Measurements from ENCODE around the gene KCNS1. TPM values are rescaled to one million over a fixed set of nuclear protein-coding genes. Genes with fewer than 3 reads are reported as not detected.
A peak's percentile ranks its signal among the peaks of the same experiment; 100 is the strongest.
"Not testable (repeated sequence)": the region's sequence is repeated elsewhere in the genome, so short reads cannot be mapped to it uniquely, and the experiment has no call there.

The KCNS1 gene
- polyA plus RNA-seq, 12 donors, result 0.03 to 0.55 (median 0.08) TPM; not detected in 6

DNA sequence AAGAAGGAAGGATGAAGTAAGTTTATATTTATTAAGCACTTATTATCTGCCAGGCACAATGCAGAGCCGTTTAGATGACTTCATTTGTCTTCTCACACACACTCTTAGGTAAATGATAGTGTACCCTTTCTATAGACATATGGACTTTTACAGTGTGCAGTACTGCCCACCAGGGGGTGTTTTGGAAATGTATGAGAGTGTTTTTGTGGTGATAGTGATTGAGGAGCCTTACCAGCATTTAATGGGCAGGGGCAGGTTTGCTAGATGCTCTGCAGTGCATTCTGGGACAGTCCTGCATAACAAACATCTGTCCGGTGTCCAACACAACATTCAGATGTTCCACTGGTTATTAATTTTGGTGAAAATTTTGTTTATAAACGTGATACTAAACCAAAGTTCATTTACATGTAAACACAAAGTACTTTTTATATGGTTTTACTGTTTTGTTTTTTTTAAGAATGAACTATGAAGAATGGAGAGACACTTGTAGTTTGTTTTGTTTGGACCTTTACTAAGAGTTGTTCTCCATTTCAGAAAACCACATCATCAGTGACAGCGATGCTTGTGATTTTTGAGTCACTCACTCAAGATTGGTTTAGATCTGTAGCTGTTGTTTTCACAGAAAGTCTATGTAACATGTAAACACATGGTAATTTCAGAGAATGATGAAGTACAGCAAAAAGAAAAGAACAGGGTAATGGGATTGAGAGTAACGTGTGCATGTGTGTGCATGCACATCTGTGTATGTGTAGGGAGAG is 19.9 kb downstream of the KCNS1 start:
- DNase-seq, result no peak

DNA sequence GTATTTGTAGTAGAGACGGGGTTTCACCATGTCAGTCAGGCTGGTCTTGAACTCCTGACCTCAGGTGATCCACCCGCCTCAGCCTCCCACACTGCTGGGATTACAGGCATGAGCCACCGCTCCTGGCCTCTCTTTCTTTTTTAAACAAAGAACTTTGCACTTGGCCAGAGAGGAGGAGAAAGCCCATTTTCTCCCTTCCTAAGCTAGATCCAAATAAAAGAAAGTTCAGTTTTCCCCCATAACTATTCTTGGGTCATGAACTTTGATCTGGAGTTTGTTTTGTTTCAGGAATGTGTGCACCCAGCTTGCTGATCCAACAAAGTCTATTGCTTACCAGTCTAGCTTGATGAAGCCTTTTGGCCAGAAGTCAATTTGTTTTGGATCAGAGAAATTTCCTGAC is 23.4 kb downstream of the KCNS1 start:
- DNase-seq, result no peak

DNA sequence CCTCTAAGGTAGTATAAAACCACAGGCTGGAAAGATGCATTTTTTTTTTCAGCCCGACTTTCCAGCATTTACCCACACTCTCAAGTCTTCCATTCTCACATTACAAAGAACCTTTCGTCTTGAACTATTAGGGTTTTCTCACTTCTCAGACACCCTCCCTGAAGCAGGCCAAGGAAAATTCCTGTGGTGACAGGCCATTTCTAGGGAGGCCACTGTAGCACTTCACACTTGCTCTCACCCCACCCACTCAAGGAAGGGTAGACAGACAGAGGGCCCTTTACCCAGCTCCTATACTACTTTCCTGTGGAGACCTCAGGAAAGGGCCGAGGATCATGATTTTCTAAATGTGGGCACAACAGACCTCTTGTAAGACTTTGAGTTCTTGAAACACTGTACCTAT is 27.7 kb downstream of the KCNS1 start:
- no peak for DNase-seq

DNA sequence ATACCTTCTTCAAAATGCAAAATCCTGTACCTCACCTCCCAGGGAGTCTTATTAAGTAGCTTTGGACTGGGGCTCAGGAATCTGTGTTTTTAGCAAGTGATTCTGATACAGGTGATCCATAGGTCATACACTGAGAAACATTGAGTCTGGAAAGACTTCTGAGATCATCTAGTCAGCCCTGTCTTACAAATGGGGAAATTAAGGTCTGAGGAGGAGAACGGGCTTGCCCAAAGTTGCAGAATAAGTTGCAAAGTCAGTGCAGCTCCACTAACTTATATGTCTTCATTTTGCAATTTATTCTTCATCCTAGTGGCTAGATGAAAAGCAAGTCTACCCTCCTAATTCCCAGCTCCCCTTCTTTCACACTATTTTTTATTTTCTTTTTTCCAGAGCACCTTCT is 28.9 kb downstream of the KCNS1 start:
- DNase-seq, result no peak

DNA sequence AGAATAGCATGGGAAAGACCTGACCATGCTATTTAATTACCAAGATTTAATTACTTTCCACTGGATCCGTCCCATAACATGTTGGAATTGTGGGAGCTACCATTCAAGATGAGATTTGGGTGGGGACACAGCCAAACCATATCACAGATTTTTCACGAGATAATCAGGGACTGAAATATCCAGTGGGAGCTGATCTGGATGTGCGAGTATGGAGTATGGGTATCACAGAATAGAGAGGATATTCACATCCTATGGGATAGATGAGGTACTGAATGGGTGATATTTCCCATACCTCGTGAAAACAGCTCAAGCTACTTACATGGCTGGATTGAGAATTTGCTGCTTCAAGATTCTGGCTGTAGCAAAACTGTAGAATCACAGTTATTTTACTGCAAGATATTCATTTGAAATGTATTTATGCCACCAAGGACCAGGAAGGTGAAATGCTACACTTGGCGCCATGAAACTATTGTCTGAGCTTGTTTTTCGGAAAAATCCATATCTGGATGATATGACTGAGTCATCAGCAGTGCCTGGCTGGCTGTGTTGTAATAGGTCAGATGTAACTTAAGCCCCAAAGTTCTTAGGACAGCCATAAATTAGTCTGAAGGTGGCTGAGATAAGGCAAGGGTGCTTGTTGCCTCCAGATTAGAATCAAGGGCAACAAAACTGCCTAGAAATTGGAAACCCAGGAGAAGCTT is 29.8 kb downstream of the KCNS1 start:
- no peak for DNase-seq

DNA sequence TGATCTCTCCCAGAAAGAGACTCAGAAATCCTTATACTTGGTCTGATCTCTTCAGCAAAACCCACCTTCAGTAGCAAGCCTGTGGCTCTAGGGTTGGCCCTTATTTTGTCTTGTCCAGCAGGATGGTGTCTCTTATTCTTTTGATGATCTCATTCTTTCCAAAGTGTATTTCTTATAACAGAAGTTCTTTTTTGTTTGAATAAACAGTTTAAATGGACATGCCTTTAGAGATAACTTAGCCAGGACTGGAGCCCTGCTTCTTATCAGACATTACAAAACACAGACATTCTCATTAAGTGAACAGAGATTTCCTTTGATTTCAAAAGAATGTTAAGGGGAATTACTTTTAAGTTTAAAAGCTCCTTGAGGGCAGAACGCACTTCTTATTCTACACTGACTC is 31.7 kb downstream of the KCNS1 start:
- no peak for DNase-seq

DNA sequence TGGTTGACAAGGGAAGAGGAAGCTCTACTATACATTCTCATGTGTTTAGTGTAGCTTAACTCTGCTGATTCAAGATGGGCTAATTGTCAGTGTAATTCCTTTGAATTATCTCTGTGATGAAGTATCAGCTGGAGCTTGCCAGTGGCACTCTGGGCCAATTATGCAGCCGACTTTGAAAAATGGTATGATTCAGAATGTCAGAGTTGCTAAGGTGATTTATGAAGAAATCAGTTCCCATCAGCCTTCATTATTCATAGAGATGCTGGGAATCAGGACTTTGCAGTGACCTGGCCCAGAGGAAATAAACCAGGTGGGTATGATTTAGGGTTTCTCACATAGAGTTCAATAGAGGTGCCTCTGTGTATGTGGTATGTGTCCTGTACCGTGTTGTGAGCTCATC is 33.4 kb downstream of the KCNS1 start:
- no peak for DNase-seq

DNA sequence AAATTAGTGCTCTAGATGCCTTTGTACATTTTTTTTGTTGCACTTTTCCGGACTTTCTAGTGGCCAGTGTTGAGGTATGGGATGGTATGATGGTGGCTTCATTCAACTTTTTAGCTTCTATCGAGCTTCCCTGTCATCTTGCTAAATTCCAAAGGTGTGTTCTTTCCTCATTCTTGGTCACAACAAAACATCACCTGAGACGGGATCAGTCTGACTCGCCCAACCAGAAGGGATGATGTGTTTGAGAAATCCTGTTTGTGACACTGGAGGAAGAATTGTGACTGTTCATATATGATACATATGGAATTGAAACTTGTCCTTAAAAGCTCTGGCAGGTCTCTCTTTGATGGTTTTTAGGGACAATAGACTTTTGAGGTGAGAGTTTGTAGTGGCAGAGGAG is 33.8 kb downstream of the KCNS1 start:
- no peak for DNase-seq

DNA sequence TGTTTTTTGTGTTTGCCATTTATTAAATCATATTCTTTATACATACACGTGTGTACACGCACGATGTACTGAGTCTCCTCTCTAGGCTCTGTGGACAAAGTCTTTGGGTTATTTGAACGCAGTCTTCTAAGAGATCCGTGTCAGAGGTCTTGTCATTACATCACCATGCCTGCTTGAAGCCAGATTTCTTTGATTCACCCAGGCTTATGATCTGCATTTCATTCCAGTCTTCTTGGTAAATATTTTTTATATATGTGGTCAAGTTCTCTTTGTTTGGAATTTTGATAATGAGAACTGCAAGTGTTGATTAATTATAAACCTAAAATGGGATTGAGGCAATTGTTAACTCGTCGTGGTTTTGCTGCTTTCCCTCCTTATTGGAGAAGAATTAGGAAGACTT is 34.6 kb downstream of the KCNS1 start:
- no peak for DNase-seq

DNA sequence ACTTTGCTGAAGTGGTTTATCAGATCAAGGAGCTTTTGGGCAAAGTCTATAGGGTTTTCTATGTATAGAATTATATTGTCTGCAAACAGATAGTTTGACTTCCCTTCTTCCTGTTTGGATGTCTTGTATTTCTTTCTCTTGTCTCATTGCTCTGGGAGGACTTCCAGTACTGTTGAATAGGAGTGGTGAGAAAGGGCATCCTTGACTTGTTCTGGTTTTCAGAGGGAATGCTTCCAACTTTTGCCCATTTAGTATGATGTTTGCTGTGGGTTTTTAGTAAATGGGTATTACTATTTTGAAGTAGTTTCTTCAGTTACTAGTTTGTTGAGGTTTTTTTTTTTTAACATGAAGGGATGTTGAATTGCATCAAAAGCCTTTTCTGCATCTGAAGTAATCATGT is 36.1 kb downstream of the KCNS1 start:
- DNase-seq, result no peak

DNA sequence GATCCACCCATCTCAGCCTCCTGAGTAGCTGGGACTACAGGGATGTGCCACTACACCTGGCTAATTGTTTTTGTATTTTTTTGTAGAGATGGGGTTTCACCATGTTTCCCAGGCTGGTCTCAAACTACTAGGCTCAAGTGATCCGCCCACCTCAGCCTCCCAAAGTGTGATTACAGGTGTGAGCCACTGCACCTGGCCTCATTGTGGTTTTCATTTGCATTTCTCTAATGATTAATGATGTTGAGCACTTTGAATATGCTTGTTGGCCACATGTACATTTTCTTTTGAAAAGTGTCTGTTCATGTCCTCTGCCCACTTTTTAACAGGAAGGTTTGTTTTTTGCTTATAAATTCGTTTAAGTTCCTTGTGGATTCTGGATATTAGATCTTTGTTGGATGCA is 37.8 kb downstream of the KCNS1 start:
- not testable (repeated sequence) for DNase-seq

DNA sequence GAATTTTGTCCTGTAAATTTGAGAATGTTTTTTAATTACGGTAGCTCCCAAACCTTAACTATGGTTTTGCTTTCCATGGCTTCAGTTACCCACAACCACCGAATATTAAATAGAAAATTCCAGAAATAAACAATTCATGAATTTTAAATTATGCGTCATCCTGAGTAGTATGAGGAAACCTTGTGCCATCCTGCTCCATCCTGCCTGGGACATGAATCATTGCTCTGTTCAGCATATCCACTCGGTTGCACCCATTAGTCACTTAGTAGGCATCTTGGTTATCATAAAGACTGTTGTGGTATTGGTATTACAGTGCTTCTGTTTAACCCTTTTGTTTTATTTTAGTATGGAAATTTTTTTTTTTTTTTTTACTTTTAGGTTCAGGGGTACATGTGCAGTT is 39.7 kb downstream of the KCNS1 start:
- DNase-seq, result no peak

DNA sequence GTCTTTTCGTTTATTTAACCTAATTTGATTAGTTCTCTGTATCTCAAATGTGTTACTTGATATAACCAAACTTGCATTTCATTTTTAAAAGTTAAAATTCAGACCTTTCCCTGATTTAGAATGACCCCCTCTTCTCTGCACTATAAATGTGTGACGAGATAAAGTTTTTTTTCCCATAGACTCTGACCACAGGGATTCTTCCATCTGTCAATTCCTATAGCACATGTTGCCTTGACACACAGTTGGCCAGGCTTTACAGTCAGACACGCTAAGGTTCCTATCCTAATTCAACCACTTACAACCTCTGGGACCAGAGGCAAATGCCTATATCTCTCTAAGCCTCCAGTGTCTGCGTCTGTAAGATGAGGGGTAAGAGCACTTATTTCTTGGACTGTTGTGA is 40.6 kb downstream of the KCNS1 start:
- no peak for DNase-seq

DNA sequence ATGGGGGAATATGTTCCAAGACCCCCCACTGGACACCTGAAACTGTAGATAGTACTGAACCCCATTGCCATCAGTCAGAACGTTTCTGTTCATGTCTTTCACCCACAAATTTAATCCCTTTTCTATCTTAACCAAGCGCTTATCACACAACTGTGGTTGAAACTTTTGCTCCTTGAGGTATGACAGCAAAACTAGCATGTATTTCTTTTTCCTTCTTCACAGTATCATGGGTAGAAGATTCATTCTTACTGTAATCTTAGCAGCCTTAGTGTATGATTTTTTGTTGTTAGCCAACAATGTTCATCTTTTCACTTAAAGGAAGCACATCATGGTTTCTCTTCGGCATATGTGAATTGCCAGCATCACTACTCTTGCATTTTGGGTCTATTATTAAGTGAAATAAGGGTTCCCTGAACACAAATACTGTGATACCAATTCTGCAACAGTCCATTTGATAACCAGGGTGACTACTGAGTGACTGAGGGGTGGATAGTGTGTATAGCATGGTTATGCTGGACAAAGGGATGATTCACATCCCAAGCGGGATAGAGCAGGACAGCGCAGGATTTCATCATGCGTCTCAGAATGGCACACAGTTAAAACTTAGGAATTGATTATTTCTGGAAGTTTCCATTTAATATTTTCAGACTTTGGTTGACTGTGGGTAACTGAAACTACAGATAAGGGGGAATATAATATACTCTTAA is 41.8 kb downstream of the KCNS1 start:
- no peak for DNase-seq

DNA sequence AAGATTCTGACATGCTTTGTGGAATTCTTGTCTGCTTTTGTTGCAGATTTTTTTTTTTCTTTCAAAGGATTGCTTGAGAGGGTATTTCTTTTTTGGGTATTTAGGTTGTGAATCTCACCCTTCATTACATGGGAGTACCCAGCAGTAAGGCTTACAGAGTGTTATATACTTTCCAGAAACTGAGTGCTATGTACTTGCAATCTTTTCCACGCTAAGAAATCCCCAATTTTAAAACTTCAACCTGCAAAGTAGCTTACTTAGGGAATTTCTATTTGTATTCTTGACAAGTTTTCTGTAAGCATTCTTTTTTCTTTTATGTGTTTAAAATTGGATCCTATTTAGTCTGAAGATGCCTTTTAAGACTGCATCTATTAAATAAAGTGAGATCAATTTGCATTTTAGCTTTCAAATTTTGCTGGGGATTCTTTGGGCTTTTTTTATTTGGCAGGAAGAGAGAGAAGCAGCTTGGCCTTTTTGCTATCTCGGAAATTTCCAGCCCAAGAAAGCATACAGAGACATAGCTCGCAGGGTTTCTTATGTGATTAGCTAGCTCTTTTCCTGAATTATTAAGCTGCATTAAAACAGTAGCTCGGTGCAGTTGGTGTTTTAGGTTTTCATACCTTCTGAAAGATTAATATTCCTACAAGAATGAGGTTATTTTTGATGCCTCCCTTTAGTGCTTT is 42.6 kb downstream of the KCNS1 start:
- DNase-seq, result no peak

DNA sequence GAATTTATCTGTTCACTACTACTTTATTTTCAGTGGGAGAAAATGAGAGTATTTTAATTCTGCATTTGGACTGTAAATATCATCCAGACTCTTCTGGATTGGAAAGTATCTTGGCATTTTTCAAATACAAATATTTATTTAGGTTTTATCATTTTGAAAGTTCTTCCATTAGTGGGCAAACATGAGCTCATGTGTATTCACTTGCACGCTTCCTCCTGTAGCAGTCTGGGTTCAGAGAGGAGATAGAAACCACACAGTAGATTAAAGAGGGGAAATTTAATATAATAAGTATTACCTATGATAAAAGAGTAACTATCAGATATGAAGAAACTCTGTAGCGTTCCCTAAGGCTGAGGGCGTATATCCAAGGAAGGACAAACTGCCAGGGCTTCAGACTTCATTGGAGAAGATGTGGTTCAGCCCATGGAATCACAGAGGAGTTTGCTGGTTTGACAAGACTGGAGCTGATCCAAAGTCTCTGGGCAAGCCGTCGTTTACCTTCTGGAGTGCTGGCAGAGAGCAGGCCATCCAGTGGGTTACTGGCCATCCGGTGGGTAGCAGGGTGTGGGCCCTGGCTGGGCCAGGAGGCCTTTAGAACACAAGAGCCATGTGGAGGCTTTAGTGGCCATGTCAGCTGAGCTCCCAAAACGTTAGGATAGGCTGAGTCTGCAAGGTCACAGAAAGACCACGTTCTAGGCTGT is 44.3 kb downstream of the KCNS1 start:
- DNase-seq, result no peak

DNA sequence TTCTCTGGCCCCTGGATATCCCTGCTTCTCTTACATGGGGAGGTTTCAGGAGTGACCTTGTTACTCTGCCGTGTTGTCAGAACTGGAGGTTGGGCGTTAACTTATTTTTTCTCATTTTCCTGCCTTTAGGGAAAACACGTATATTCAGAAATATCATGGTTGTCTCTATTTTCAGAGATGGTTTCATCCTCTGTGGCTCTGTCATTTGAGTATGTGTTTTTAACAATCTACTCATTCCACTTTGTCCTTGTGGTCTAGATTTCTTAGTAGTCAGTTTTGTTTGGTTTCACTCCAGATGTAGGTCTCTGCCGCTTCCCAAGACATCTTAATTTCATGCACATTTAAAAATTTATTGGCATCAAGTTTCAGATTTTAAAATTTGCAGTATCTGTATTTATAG is 45.9 kb downstream of the KCNS1 start:
- no peak for DNase-seq

DNA sequence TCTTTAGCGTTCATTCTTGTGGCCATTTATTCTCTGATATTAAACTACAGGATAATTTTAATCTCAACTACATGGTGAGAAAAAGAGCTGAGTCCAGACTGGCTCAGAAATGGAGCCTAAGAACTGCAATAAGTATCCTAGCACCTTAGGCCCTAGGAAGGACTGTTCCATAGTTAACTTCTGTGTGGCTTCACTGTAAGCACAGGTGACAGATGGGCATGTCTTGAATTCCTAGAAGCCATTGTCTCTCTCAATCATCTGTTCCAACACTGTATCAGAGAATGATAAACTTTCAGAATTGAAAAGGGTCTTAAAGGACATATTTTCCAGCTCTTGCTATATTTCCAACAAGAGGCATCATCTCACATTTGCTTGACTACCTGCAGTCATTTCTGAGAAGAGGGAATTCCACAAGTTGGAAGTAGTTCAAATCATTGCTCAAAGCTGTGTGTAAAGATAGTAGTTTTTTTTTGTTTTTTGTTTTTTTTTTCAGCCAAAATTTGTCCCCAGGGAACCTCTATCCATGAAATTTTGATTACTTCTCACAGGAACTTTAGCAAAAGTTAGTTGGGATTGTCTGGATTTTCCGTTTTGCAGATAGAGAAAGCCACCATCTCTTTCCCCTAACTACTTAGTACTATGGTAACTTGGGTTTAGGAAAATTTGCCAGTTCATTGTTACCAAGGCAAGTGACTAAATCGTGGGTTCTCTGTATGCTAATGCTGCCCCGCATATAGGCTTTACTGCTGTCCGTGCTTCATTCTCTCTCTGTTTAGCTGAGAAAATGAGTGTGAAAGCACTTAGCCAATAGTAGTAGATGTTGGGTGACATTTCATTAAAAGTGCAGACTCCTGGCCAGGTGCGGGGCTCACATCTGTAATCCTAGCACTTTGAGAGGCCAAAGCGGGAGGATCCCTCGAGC is 47.2 kb downstream of the KCNS1 start:
- no peak for DNase-seq

DNA sequence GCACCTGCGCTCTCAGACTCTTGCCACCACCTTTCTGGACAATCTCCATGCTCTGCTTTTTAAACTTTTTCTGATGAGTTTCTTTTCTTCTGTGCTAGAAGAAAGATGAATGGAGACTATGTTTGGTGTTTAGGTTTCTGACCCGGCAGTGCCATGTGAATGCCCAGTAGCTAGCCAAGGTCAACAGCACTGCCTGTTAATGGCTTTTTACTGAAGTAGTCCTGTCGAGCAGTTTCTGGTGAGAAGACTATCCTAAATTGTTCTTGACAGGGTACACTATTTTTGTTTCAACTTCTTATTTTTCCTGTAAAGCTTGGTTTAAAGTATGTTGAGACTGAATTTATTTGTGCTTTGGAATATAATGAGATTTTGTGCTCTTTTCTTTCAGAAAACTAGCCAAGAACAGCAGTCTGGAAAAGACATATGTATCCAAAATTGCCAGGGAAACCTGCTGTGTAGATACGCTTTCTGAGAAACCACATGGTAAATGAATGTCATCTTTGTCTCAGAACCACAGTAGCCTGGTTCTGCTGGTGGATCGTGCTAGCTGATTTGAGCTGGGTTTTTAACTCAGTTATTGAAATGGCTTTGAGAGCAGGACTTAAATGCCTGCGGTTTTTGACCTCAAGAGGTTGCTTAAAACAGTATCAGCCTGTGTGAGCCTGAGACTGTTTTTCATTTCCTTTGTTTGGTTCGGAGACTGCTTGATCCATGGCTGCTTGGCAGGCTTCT is 48.1 kb downstream of the KCNS1 start:
- peak; percentile 34 for DNase-seq

Measured in muscle of arm (tissue), 12 donors.